Ishikawa (cell line): ENCODE measurements around the gene ZNF221.

Experiments
- CEBPB ChIP-seq: IDR thresholded peaks from 2 replicates; pipeline ENCODE4 v1.6.1; 2012
- CREB1 ChIP-seq: IDR thresholded peaks from 2 replicates; pipeline ENCODE4 v1.6.1; 2012; ENCODE audit warnings: low read depth
- EGR1 ChIP-seq: IDR thresholded peaks from 2 replicates; pipeline ENCODE4 v1.6.1; 2012
- EP300 ChIP-seq: IDR thresholded peaks from 2 replicates; pipeline ENCODE4 v1.6.1; 2012; ENCODE audit warnings: borderline replicate concordance
- FOXM1 ChIP-seq: IDR thresholded peaks from 2 replicates; pipeline ENCODE4 v1.6.1; 2012; ENCODE audit warnings: low read depth, borderline replicate concordance
- MAX ChIP-seq: IDR thresholded peaks from 2 replicates; pipeline ENCODE4 v1.6.1; 2012
- NFIC ChIP-seq: IDR thresholded peaks from 2 replicates; pipeline ENCODE4 v1.6.1; 2012
- RAD21 ChIP-seq: IDR thresholded peaks from 2 replicates; pipeline ENCODE4 v1.6.1; 2012; ENCODE audit warnings: low read depth
- REST ChIP-seq: IDR thresholded peaks from 2 replicates; pipeline ENCODE4 v1.6.1; 2012; ENCODE audit warnings: low read depth, mild to moderate bottlenecking
- TAF1 ChIP-seq: IDR thresholded peaks from 2 replicates; pipeline ENCODE4 v1.6.1; 2012; ENCODE audit warnings: low read depth, mild to moderate bottlenecking
- TCF12 ChIP-seq: IDR thresholded peaks from 2 replicates; pipeline ENCODE4 v1.6.1; 2012; ENCODE audit warnings: low read depth
- TEAD4 ChIP-seq: IDR thresholded peaks from 2 replicates; pipeline ENCODE4 v1.6.1; 2012
- USF1 ChIP-seq: IDR thresholded peaks from 2 replicates; pipeline ENCODE4 v1.6.1; 2012
- YY1 ChIP-seq: IDR thresholded peaks from 2 replicates; pipeline ENCODE4 v1.6.1; 2012; ENCODE audit warnings: low read depth
- ZBTB7A ChIP-seq: IDR thresholded peaks from 2 replicates; pipeline ENCODE4 v1.6.1; 2012; ENCODE audit warnings: low read depth

Gene ZNF221

GRCh38 chr19:43997631-43998290 is 46.7 kb downstream of the ZNF221 start:
- TF ChIP-seq TCF12: no peak
- TF ChIP-seq RAD21: no peak
- no peak for TF ChIP-seq USF1
- no peak for TF ChIP-seq EGR1
- no peak for TF ChIP-seq REST
- TF ChIP-seq TAF1: no peak
- no peak for TF ChIP-seq NFIC
- no peak for TF ChIP-seq YY1
- TF ChIP-seq CREB1: no peak
- TF ChIP-seq TEAD4: no peak

GRCh38 chr19:44002212-44002565 is 51.2 kb downstream of the ZNF221 start:
- TF ChIP-seq ZBTB7A (no peak), CREB1 (no peak), EP300 (no peak)

GRCh38 chr19:44002566-44003460 is 51.8 kb downstream of the ZNF221 start, which contains the start of gene ZNF230:
Gene ZNF230, plus strand, starts transcription at chr19:44002957. Its CDS starts 4,122 bp downstream, at chr19:44007079.
- TF ChIP-seq EGR1 (peak; percentile 30; the same call in 1 of the 2 replicates), CREB1 (no peak; the same call in 1 of the 2 replicates), TAF1 (peak; percentile 50; the same call in 1 of the 2 replicates), RAD21 (no peak), USF1 (no peak), NFIC (peak; percentile 86), YY1 (peak; percentile 94), ZBTB7A (peak; percentile 40), FOXM1 (no peak), REST (no peak), CEBPB (peak; percentile 42; the same call in 1 of the 2 replicates), TEAD4 (peak; percentile 39; the same call in 1 of the 2 replicates), TCF12 (no peak; the same call in 1 of the 2 replicates), EP300 (peak; percentile 21; the same call in 1 of the 2 replicates), MAX (peak; percentile 49)

- TF ChIP-seq CEBPB (no peak), FOXM1 (no peak), ZBTB7A (no peak), REST (no peak), TEAD4 (no peak), YY1 (no peak), EP300 (no peak), TAF1 (no peak), USF1 (no peak), MAX (no peak), RAD21 (no peak), NFIC (no peak), EGR1 (no peak), TCF12 (no peak)
Measured at GRCh38 chr19:44003461-44004009, 52.5 kb downstream of the ZNF221 start.
